HG03095 (cell line): ENCODE data around the gene MAGI2.

ENCODE experiments used
- ATAC-seq: cut with Tn5 transposase; IDR thresholded peaks from one replicate; pipeline ENCODE4 v1.9.1; 2021; ENCODE audit warnings: moderate library complexity; ENCODE audit not compliant: unreplicated experiment

The MAGI2 gene

GRCh38 chr7:79381921-79382320 is 71.5 kb downstream of the MAGI2 start:
- ATAC-seq: no peak

- ATAC-seq: no peak
These were observed 76.4 kb downstream of the MAGI2 start for GRCh38 chr7:79377097-79377496.

- ATAC-seq: no peak
These were observed 77.0 kb downstream of the MAGI2 start for GRCh38 chr7:79376299-79377025.

- ATAC-seq: no peak
These were observed 92.3 kb downstream of the MAGI2 start for GRCh38 chr7:79361214-79361613.

GRCh38 chr7:79359827-79360226 is 93.6 kb downstream of the MAGI2 start:
- ATAC-seq: no peak

GRCh38 chr7:79357101-79357500 is 96.4 kb downstream of the MAGI2 start:
- no peak for ATAC-seq

GRCh38 chr7:79353720-79354468 is 99.6 kb downstream of the MAGI2 start:
- ATAC-seq: no peak

GRCh38 chr7:79352323-79352722 is 101.1 kb downstream of the MAGI2 start:
- ATAC-seq: no peak

- no peak for ATAC-seq
These were observed 106.1 kb downstream of the MAGI2 start for GRCh38 chr7:79347351-79347750.

GRCh38 chr7:79341902-79342301 is 111.6 kb downstream of the MAGI2 start:
- no peak for ATAC-seq

GRCh38 chr7:79340212-79340611 is 113.3 kb downstream of the MAGI2 start:
- no peak for ATAC-seq

GRCh38 chr7:79339208-79339925 is 114.1 kb downstream of the MAGI2 start:
- no peak for ATAC-seq

GRCh38 chr7:79337717-79338116 is 115.8 kb downstream of the MAGI2 start:
- ATAC-seq: no peak

- ATAC-seq: no peak
These were observed 118.6 kb downstream of the MAGI2 start for GRCh38 chr7:79334841-79335240.

GRCh38 chr7:79334334-79334733 is 119.1 kb downstream of the MAGI2 start:
- no peak for ATAC-seq

GRCh38 chr7:79332091-79332490 is 121.4 kb downstream of the MAGI2 start:
- ATAC-seq: no peak

- no peak for ATAC-seq
These were observed 124.0 kb downstream of the MAGI2 start for GRCh38 chr7:79329464-79329863.

- no peak for ATAC-seq
These were observed 132.6 kb downstream of the MAGI2 start for GRCh38 chr7:79320741-79321473.

GRCh38 chr7:79319369-79319768 is 134.1 kb downstream of the MAGI2 start:
- ATAC-seq: no peak

GRCh38 chr7:79317728-79318127 is 135.7 kb downstream of the MAGI2 start:
- ATAC-seq: no peak

GRCh38 chr7:79312022-79312421 is 141.4 kb downstream of the MAGI2 start:
- no peak for ATAC-seq
